ENCODE results near the gene SSBP2.
"Not testable (repeated sequence)": the region's sequence is repeated elsewhere in the genome, so short reads cannot be mapped to it uniquely, and the experiment has no call there.

Gene SSBP2

GRCh38 chr5:81506378-81506777 lies 244.5 kb downstream of the SSBP2 start:
- Histone ChIP-seq H3K4me3 (replicated peaks; ENCODE audit: insufficient read depth, low read length) (no peak overlapping the region), H3K27ac (replicated peaks) (no peak overlapping the region), H3K27me3 (ENCODE audit: insufficient read depth, poor library complexity, severe bottlenecking) (no peaks in the 10 kb centered on the region)
- no peak for TF ChIP-seq SPI1 (IDR thresholded peaks at IDR 0.05; ENCODE audit: borderline replicate concordance, low read depth)
- no peak for TF ChIP-seq CTCF (IDR thresholded peaks at IDR 0.05; ENCODE audit: insufficient read depth, low read length)
- TF ChIP-seq REST (IDR thresholded peaks at IDR 0.05; ENCODE audit: insufficient replicate concordance, low read depth): no peak
- TF ChIP-seq POLR2AphosphoS5 (IDR thresholded peaks at IDR 0.05; ENCODE audit: low read depth): no peak
- TF ChIP-seq GABPA (IDR thresholded peaks at IDR 0.05; ENCODE audit: low read depth): no peak
- DNase-seq (ENCODE audit: low read depth in 1 of 2, low spot score in 1 of 2): no peak

GRCh38 chr5:81505672-81506071 lies 245.2 kb downstream of the SSBP2 start:
- Histone ChIP-seq H3K27ac (replicated peaks) (no peak overlapping the region), H3K27me3 (ENCODE audit: insufficient read depth, poor library complexity, severe bottlenecking) (no peaks in the 10 kb centered on the region), H3K4me3 (replicated peaks; ENCODE audit: insufficient read depth, low read length) (no peak overlapping the region)
- DNase-seq (ENCODE audit: low read depth in 1 of 2, low spot score in 1 of 2): no peak
- TF ChIP-seq GABPA (IDR thresholded peaks at IDR 0.05; ENCODE audit: low read depth): no peak
- TF ChIP-seq SPI1 (IDR thresholded peaks at IDR 0.05; ENCODE audit: borderline replicate concordance, low read depth): no peak

- not testable (repeated sequence) for H3K27ac ChIP-seq (replicated peaks); DNase-seq (ENCODE audit: low read depth in 1 of 2, low spot score in 1 of 2); H3K27me3 ChIP-seq (ENCODE audit: insufficient read depth, poor library complexity, severe bottlenecking)
Measured at GRCh38 chr5:81503602-81504001, 247.3 kb downstream of the SSBP2 start.

GRCh38 chr5:81495286-81495685 lies 255.6 kb downstream of the SSBP2 start:
- Histone ChIP-seq H3K27me3 (ENCODE audit: insufficient read depth, poor library complexity, severe bottlenecking) (no peaks in the 10 kb centered on the region), H3K4me3 (replicated peaks; ENCODE audit: insufficient read depth, low read length) (no peak overlapping the region), H3K27ac (replicated peaks) (no peak overlapping the region)
- DNase-seq (ENCODE audit: low read depth in 1 of 2, low spot score in 1 of 2): no peak
- TF ChIP-seq POLR2AphosphoS5 (IDR thresholded peaks at IDR 0.05; ENCODE audit: low read depth) (no peak), SPI1 (IDR thresholded peaks at IDR 0.05; ENCODE audit: borderline replicate concordance, low read depth) (no peak), CTCF (IDR thresholded peaks at IDR 0.05; ENCODE audit: insufficient read depth, low read length) (no peak), GABPA (IDR thresholded peaks at IDR 0.05; ENCODE audit: low read depth) (no peak), REST (IDR thresholded peaks at IDR 0.05; ENCODE audit: insufficient replicate concordance, low read depth) (no peak)

More at GRCh38 chr5:81503602-81504001, 247.3 kb downstream of the SSBP2 start:
- not testable (repeated sequence) for H3K4me3 ChIP-seq (replicated peaks; ENCODE audit: insufficient read depth, low read length)

GRCh38 chr5:81488862-81489261 lies 262.0 kb downstream of the SSBP2 start:
- H3K27ac ChIP-seq (replicated peaks): no peak overlapping the region
- TF ChIP-seq POLR2AphosphoS5 (IDR thresholded peaks at IDR 0.05; ENCODE audit: low read depth): no peak
- no peak for TF ChIP-seq SPI1 (IDR thresholded peaks at IDR 0.05; ENCODE audit: borderline replicate concordance, low read depth)
- TF ChIP-seq CTCF (IDR thresholded peaks at IDR 0.05; ENCODE audit: insufficient read depth, low read length): no peak
- TF ChIP-seq GABPA (IDR thresholded peaks at IDR 0.05; ENCODE audit: low read depth): no peak
- no peak for TF ChIP-seq REST (IDR thresholded peaks at IDR 0.05; ENCODE audit: insufficient replicate concordance, low read depth)
- no peak overlapping the region for H3K4me3 ChIP-seq (replicated peaks; ENCODE audit: insufficient read depth, low read length)
- H3K27me3 ChIP-seq (ENCODE audit: insufficient read depth, poor library complexity, severe bottlenecking): no peaks in the 10 kb centered on the region
- no peak for DNase-seq (ENCODE audit: low read depth in 1 of 2, low spot score in 1 of 2)

All from HL-60 (cell line).